CD4-positive, alpha-beta T cell treated with Interferon gamma for 1 hour (primary cell): ENCODE measurements around the gene LSAMP.

Experiments
- DNase-seq: peaks from one replicate; pipeline ENCODE4 v3.0.0-alpha.2; 2020

LSAMP gene

GRCh38 chr3:115927197-115927596 is 518.1 kb downstream of the LSAMP start:
- DNase-seq: no peak

DNA sequence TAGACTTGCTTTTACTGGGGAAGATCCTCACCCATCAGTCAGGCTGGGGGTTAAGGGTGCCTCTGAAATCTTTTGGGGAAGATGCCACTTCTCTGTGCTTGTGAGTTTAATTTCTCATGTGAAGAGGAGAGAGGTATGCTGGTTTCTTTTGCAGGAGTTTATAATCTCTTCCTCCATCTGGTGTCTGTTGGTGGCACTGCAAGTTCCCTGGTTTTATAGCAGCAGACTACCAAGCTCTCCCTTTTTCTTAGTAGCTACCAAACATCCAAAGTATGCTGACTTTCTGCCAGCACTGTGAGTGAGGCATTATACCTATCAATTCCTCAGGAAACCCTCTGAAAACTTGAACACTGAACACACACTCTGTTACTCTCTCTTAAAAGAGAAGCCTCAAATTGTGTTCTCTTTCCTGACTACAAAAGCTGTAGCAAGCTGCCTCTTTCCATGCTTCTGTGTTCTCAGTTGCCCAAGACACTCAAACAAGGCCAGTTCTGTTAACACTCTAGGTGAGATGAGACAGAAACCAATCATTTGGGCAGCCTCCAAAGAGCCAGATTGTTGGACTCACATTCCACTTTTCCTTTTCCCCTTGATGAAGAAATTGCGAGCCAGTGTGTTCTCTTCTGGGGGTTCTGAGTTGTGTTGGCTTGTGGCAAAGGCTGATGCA is 522.5 kb downstream of the LSAMP start:
- no peak for DNase-seq

- no peak for DNase-seq
Measured at GRCh38 chr3:115921711-115922110, 523.6 kb downstream of the LSAMP start.

GRCh38 chr3:115918900-115919299 is 526.4 kb downstream of the LSAMP start:
- no peak for DNase-seq

DNA sequence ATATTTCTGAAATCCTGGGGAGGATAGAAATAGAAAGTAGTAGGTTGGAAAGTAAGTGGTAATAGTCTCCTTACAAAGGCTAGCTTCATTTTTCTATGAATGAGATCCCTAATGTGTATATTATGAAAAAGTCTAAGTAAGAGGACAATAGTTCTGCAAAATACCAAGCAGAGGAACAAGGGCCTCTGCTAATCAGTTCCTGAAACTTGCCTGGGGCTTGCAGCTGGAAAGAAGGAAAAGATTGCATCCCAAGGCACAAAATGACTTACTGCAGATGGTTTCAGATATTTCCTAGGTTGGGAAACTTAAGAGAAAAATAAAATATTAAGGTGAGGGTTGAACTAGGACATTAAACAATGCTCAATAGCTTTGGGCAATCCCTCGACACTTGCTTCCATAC is 528.4 kb downstream of the LSAMP start:
- no peak for DNase-seq

- DNase-seq: no peak
Measured at GRCh38 chr3:115915061-115915460, 530.2 kb downstream of the LSAMP start.

DNA sequence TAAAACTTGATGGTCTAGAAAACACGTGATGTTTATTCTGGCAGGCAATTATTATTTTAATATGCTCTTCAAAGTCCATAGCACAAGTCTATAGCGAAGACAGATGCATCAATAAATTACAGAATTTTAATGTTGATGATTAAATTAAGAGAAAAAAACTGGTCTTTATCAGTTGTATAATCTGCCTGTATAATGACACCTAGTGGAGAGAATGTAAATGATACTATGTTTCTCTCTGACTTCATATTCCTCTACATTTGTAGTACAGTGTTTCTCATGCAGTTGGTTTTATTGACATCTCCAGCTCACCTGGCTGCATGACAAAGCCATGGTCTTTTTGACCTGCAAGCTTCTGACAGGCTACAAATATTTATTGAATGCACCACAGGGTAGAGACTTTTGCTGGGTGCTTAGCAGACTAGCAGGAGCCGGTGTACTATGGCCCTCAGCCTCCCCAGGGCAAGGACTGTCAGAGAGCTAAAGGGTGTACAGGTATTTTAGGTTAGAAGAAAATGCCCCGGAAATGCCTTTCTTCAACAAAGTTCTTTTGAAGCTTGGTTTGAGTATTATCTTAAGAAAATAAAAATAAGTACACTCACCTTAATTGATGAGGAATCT is 532.1 kb downstream of the LSAMP start:
- DNase-seq: no peak

GRCh38 chr3:115912372-115912771 is 532.9 kb downstream of the LSAMP start:
- no peak for DNase-seq

DNA sequence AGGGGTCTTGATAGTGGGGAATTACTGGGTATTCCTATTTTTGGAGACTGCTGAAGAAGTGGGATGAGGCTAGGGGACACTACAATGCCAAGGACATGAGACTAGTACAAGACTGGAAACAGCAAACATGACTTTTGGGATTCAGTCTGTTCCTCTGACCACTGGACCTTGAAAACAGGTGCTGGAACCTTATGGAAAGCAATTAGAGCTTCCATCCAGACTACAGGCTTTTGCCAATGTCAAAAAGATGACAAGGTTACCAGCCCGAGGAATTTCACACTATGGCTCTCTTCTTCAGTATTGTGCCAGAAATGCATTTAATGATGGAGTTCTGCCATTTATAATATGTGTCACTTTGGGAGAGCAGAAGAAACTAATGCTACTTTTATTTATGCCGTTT is 539.4 kb downstream of the LSAMP start:
- DNase-seq: no peak

DNA sequence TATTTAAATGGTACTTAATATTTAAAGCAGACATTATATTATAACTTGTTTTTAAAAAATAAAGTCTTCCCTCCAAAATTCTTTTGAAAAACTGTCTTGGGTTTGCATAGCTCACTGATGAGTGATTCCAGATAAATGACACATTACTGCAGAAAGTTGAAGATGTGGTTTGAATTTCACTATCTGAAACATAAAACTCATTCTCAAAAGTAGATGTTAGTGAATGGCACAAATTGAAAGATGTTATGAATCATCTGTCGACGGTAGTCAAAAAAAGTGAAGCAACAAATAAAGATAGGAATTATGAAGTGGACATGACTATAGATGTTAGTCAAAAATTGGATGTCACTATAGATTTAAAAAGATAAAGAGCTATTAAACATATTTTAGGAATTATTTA is 541.4 kb downstream of the LSAMP start:
- no peak for DNase-seq

GRCh38 chr3:115901008-115901407 is 544.3 kb downstream of the LSAMP start:
- DNase-seq: no peak

- no peak for DNase-seq
Measured at GRCh38 chr3:115899535-115899934, 545.8 kb downstream of the LSAMP start.

DNA sequence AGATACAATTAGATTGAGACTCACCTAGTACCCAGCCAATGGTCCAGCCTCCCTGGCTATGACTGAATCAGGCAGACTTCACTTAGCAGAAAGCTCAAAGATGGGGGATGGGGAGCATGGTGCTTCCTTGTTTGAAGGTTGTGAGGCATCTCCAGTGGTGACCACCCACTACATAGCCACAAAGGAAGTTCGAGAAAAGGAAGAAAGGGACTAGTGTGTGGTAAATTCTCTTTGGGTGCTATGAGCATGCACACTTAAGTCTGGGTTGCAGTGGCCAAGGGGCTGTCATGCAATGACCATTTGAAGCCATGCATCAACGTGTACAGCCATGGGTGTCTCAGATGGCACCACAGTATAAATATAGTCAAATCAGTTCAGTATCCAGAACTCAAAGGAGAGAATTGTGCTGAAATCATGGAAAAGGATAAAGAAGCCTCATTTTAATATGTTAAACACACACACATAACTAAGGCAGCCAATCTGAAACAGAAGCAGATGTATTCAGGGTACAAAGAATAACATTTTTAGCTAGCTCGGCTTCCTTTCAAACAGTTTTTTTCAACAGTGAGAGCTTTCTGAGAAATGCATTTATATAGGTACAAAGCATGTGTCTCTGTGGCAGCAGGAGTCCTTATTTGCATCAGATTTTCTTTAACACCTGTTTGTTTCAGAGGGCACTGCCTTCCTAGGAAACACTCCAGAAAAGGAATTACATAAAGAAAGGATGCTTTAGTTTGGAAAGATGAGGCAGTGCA is 546.5 kb downstream of the LSAMP start:
- DNase-seq: no peak

DNA sequence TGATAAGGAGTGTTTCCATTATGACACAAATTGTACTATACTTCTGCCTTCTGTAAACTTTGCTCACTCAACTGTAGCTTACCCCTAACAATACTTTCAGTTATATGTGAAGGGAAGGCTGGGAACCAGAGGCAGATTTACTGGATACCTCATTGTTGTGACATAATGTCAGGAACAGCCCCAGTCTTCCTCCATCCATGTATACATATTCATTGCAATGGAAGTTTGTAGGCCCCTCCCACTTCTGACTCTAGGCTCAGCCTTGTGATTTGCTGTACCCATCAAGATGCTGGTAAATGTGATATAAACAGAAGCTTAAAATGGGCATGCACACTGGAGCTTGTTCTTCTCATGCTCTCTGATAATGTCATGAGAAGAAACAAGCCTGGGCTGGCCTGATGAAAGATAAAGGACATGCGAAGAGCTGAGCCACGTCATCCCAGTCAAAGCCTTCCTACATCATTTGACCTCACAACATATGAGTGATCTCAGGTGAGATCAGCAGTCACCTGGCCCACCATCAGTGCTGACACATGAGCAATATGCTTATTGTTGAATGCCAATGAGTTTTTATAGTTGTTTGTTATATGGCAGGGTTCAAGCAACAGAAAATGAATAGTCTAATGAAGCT is 554.2 kb downstream of the LSAMP start:
- DNase-seq: no peak

GRCh38 chr3:115890579-115890978 is 554.7 kb downstream of the LSAMP start:
- DNase-seq: no peak

DNA sequence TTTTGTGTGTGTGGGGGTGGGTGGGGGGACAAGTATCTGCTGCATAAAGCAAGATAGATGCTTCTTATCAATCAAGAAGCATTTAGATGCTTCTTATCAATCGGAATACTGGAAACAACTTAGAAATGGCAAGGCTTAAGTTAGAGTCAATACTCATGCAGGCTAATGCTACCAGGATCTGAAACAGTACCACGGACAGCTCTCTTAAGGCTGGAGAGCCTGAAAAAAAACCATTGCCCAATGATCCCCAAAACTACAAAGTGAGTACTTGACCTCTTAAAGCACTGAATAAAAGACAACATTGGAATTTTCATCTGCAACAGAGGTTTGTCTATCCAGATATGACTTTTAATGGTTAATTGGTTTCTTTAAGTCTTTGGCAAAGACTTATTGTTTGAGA is 559.7 kb downstream of the LSAMP start:
- DNase-seq: no peak

GRCh38 chr3:115877615-115877899 is 567.7 kb downstream of the LSAMP start:
- DNase-seq: no peak

DNA sequence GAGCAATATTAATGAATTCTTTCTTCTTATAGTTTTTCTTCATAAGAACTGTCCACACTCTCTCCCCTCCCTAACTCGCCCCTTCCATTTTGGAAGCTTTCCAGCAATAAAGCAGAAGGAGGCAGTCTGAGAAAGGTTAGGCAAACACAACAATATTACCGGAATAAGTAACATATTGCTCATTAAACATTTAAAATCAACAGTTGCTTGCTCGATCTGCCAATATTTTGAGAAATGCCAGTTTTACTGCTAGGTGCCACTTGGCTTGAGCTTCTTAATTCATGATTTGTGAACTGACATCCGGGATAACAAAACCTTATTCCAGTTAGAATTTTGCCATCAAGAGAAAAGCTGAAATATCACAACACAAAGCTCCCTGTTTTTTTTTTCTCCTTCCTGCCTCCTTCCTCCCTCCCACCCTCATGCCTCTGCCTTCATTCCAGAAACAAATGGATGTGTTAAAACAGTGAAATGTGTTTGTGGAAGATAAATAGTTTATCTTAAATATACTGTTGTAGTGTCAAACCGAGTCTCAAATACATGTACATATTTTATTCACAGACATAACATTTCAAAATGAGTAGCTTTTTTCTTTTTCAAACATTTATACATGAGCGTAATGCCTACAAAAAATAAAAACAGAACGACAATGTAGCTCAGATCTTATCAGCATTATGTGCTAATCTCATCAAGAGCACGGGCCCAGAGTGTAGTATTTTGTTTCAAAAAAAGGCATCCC is 568.2 kb downstream of the LSAMP start:
- DNase-seq: no peak

GRCh38 chr3:115875460-115875859 is 569.8 kb downstream of the LSAMP start:
- DNase-seq: no peak

DNA sequence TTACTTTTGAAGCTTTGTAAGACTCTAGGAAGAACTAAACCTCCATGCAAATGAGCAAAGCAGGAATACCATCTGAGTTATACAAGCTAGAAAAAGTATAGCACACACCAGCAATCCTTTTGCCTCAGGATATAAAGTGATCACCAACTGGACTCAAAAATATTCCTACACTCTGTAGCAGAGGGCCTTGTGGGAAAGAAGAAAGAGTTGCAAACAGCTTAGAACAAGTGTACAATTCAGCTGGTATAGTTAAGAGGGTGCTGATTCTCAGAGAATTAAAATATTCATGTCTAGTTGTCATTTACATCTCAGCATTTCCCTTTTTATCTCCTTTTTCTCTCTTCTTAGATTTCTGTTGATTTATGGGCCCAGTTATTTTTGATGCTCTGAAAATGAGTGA is 573.6 kb downstream of the LSAMP start:
- no peak for DNase-seq

GRCh38 chr3:115864911-115865310 is 580.4 kb downstream of the LSAMP start:
- no peak for DNase-seq

DNA sequence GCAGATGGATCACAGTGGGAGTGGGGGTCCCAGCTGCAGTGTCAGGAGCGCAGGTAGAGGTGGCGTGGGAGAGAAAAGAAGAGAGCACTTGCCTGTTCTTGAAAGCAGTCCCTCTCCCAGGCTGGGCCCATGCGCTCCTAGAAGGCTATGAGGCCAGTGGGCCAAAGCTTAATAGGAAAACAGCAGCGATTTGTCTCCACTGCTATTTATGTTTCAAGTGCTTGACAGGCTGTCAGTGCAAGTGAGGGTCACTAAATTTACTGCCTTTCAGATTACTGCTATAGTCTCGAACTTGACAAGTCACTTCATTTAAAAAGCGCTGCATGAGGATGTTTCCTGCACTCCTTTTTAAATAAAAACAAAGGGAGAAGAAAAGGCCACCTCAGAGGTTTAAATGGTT is 582.4 kb downstream of the LSAMP start:
- DNase-seq: no peak

- DNase-seq: no peak
Measured at GRCh38 chr3:115862099-115862498, 583.2 kb downstream of the LSAMP start.
